Epithelial cell of prostate (primary cell): ENCODE data around the gene PAX5.

ENCODE experiments used
- DNase-seq: peaks from one replicate; pipeline ENCODE4 v3.0.0-alpha.2; 2011; ENCODE audit warnings: low read depth, low spot score
- H3K27ac ChIP-seq: fragments of 450-650 bp; 2 replicates; pipeline ENCODE4 v1.5.1; 2017; ENCODE audit warnings: mild to moderate bottlenecking

The PAX5 gene

GRCh38 chr9:36992501-36993316 lies 41.4 kb downstream of the PAX5 start:
- DNase-seq: no peak

GRCh38 chr9:36991516-36992134 lies 42.4 kb downstream of the PAX5 start:
- no peak for DNase-seq

More at GRCh38 chr9:36992501-36993316, 41.4 kb downstream of the PAX5 start:
- H3K27ac ChIP-seq: no peak overlapping the region

GRCh38 chr9:36988848-36989247 lies 45.2 kb downstream of the PAX5 start:
- no peak overlapping the region for H3K27ac ChIP-seq
- no peak for DNase-seq

More at GRCh38 chr9:36991516-36992134, 42.4 kb downstream of the PAX5 start:
- H3K27ac ChIP-seq: no peak overlapping the region

DNA sequence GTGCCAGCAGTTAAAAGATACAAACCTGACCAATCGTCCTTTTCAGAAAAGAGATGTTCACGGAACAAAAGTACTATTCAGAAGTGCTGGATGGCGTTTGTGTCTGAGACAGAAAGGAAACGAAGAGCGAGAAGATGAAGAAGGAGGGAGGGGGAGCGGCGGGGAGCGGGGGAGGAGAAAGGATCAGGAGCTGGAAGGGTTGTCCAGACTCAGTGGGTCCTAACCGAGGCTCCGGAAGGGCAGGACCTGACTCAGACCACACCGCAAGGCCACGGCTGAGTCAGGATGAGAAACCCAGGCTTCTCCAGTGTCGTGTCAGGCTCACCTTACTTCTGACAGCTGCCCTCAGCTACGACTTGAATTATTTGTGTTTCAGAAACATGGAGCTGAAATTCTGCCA lies 46.2 kb downstream of the PAX5 start:
- no peak for DNase-seq
- no peak overlapping the region for H3K27ac ChIP-seq

DNA sequence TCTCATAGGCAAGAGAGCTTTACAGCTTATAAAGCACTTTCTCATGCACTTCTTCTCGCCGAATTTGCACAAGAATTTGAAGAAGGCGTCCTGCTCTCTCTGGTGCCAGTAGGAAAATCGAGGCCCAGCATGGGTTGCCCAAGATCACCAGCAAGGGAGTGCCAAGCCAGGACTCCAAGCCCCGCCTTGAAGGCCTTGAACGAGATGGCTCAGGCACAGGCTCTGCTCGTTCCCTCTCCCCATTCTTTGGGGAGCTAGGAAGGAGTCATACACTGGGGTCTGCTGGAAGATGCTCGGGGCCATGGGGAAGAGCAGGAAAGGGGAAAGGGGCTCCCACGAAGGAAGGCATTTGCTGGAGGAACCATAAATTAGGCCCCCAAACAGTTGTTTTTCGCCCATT lies 46.7 kb downstream of the PAX5 start:
- DNase-seq: no peak
- H3K27ac ChIP-seq: no peak overlapping the region

GRCh38 chr9:36986468-36987408 lies 47.3 kb downstream of the PAX5 start:
- DNase-seq: no peak
- no peak overlapping the region for H3K27ac ChIP-seq

GRCh38 chr9:36985769-36986467 lies 48.1 kb downstream of the PAX5 start:
- DNase-seq: no peak
- no peak overlapping the region for H3K27ac ChIP-seq

DNA sequence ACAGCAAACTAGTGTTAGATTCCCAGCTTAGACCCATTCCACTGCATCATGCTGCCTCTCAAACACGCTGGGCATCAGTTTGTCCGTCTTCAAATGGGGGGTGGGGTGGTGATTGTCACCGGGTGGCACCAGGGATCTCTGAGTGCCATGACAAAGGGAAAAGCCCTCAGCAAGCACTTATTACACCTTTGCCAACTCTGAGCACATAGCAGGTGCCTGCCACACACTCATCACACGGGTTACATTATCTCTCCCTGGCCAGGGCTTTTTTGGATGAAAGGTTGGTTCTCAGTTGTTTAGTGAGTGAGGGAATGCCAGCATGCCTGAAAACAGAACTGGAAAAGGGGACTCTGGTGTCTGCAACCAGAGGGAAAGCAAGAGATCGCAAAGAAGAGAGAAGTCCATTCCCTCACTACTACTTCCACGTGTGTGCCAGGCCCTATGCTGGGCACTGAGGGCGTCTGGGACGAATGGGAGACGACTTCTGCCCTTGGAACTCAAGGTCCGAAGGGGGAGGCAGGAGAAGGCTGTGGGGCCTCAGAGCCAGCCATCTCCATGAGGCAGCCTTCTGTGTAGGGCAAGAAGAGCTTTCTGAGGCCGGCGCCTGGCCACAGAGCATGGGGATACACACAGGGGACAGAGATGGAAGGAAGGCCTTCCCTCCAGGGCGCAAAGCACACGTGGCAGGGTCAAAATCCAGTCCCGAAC lies 48.9 kb downstream of the PAX5 start:
- H3K27ac ChIP-seq: no peak overlapping the region
- no peak for DNase-seq

GRCh38 chr9:36980148-36980974 lies 53.7 kb downstream of the PAX5 start:
- DNase-seq: no peak

DNA sequence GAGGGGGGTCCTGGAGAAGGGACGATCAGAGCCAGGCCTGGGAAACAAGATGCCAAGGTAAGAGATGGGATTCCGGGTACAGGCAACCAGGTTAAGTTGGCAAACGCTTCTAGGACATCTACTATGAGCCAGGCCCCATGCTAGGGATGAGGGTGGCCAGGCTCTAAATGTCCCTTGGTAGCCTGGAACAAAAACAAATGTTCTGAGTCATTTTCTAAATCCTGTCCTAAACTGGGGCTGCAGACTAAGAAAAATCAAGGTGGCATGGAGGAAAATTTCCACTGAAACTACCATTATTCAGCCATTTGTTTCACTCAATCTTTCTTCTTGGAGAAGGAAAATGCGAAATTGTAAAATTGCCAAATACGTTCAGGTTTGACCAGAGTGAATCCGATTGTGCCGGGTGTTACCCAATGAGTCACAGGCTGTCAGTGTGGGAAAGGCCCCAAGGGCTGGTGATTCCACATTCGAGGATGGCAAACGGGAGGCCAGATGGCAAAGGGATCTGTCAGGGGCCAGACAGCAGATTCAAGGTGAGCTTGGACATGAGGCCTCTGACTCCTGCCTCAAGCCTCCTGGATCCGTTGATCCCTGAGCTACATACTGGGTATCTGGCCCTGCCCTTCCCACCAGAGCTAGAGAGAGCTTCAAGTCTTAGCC lies 57.6 kb downstream of the PAX5 start:
- no peak overlapping the region for H3K27ac ChIP-seq
- DNase-seq: peak; percentile 50

More at GRCh38 chr9:36980148-36980974, 53.7 kb downstream of the PAX5 start:
- H3K27ac ChIP-seq: no peak overlapping the region

DNA sequence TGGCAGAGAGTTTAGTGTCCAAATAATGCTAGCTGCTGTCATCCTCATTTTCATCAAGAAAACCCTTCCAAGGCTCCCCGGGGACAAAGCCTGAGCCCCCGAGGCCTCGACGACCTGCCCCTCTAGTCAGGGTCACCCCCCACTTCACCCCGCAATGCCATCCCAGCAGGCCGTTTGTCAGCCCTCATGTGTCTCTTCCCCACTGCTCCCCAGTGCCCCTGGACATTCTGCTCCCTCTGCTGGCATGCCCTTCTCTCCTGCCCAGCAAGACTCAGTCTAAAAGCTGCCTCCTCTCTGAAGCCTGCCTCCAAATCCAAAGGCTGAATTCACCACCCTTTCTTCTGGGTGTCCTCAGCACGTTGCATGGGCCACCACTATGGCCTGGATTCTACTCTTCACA lies 59.3 kb downstream of the PAX5 start:
- no peak overlapping the region for H3K27ac ChIP-seq
- no peak for DNase-seq

DNA sequence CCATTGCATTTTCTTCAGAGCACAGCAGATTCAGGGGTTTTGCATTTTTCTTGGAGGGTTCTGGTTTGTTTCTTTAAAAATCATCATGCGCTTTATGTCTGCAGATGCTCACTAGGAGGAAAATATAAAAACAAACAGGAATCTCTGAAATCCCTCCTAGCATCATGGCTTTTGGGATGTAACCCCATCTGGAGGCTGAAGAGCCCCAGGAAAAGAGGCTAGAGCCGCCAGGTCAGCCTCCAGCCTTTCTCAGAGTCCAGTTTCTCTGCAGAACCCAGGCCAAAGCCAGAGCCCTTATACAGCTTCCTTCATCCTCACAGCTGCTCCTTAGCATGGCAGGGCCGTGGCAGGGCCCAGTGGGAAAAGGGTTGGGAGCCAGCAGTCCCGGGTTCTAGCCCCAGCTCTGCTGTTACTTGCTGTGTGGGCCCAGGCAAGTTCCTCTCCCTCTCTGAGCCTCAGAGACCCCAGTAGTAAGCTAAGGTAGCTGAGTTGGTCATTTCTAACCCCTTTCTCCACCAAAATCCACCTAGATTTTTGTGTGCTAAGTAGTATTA lies 62.1 kb downstream of the PAX5 start:
- DNase-seq: no peak
- no peak overlapping the region for H3K27ac ChIP-seq

DNA sequence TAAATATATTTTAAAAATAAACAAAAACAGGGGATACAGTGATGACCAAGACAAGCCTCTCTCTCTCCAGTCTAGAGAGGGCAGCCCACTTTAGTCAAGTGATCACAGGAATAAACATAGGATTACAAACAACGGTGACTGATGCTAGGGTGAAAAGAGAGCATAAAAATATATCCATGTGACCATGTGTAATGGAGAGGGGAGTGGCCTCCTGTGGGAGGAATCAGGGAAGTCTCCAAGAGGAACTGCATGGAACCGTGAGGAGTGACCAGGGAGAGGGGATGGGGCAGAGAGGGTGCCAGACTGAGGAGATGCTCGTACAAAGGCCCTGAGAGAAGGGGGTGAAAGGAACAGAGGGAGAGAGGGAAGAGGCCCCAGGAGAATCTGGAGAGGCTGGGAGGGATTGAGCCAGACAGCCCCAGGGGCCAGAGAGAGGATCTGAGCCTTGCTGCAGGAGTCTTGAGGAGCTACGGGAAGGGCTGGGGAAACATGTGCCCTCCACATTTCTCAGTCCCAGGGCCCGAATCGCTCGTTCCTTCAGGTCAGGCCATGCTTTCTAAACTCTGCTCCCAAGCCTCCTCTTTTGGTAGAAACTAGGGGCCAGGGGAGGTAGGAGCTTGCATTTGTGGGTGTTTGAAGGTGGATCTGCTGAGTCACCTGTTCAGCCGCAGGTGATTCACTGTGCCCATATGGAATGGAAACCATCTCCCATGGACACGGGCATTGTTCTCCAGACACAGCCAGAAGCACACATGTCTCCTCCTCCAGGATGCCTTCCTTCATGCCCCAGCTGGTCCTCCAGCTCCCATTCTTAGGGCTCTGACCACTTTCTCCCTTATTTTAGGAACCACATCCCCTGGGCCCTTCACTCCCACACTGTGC lies 63.8 kb downstream of the PAX5 start:
- no peak for DNase-seq
- H3K27ac ChIP-seq: no peak overlapping the region

DNA sequence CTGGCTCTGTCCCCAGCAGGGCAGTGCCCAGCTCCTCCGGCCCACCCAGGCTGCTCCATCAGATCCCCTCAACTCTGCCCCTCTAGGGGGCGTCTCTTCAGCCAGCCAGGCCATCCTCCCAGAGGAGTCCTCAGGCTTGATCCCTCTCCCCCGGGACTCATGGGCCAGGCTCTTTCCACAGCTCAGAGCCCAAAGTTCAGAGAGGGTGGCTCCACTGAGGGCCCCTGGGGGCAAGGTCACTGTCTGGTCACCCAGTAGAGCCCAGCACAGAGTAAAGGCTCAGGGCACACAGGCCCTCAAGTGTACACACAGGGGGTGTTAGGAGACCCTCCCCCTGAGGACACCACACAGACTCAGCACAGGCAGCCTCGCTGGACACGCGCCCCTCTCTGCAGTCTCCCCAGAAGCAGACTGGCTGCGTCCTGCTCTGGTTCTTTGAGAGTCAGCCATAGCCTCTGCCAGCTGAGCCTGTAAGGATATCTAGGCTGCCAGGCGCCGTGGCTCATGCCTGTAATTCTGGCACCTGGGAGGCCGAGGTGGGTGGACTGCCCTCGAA lies 64.8 kb downstream of the PAX5 start:
- DNase-seq: no peak
- H3K27ac ChIP-seq: no peak overlapping the region

- DNase-seq: no peak
These were observed 65.4 kb downstream of the PAX5 start for GRCh38 chr9:36968574-36969215.

GRCh38 chr9:36967997-36968396 lies 66.1 kb downstream of the PAX5 start:
- H3K27ac ChIP-seq: no peak overlapping the region
- DNase-seq: no peak

More at GRCh38 chr9:36968574-36969215, 65.4 kb downstream of the PAX5 start:
- H3K27ac ChIP-seq: no peak overlapping the region
